ENCODE results near the gene TRAK1.

Gene TRAK1

DNA sequence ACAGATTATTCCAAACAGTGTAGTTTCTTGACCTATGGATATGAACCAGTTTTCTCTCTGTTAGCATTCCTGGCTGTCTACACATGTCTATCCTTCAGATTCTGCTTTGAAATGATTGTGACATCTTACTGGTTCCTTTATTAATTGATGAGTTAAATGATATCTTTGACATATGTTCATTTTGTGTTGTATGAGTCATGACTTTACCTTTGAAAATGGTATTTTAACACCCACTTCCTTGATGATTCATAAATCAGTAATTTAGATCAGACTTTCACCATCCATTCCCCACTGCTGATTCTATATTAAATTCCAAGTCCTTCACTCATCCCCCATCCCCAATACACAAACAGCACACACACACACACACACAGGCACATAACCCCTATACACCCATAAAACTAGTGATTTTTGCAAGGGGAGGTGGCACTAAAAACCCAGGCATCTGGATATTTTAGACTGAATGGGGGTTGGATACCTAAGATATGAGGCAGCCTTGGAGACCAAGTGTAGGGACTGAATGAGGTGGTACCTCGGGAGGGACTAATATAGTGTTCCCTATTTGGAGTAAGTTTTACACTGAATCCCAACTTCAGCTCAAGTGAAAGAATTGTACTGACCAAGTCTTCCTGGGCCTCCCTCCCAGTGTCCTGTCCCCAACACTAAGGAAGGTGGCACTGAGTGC is 165.1 kb downstream of the TRAK1 start:
- DNase-seq (ENCODE audit: low read depth): peak; percentile 11
- TF ChIP-seq, protein P1, sequence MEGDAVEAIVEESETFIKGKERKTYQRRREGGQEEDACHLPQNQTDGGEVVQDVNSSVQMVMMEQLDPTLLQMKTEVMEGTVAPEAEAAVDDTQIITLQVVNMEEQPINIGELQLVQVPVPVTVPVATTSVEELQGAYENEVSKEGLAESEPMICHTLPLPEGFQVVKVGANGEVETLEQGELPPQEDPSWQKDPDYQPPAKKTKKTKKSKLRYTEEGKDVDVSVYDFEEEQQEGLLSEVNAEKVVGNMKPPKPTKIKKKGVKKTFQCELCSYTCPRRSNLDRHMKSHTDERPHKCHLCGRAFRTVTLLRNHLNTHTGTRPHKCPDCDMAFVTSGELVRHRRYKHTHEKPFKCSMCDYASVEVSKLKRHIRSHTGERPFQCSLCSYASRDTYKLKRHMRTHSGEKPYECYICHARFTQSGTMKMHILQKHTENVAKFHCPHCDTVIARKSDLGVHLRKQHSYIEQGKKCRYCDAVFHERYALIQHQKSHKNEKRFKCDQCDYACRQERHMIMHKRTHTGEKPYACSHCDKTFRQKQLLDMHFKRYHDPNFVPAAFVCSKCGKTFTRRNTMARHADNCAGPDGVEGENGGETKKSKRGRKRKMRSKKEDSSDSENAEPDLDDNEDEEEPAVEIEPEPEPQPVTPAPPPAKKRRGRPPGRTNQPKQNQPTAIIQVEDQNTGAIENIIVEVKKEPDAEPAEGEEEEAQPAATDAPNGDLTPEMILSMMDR (IDR thresholded peaks at IDR 0.05; ENCODE audit: low read depth, low read length, missing control alignments): no peak

DNA sequence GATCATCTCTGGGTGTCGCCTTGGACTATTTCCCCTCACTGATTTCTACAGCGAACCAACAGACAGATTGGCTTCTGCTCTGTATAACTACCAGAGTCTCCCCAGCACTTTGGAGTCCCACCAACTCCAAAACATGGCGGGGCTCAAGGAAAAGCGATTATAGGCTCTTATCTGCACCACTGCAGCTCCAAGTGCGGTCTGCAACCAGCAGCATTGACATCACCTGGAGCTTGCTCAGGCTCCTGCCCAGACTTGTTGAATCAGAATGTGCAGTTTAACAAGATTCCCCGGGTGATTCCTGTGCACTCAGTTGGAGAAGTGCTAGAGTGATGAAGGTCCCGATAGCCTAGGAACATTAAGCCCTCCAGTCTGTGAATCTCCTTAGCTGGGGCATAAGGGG is 165.8 kb downstream of the TRAK1 start:
- DNase-seq (ENCODE audit: low read depth): no peak
- TF ChIP-seq, protein P1 (IDR thresholded peaks at IDR 0.05; ENCODE audit: low read depth, low read length, missing control alignments): no peak
- H3K4me3 ChIP-seq (ENCODE audit: low read depth, low read length): no peak overlapping the region
- in situ Hi-C loops (cut with HindIII; ENCODE audit: low sequenced_read_pairs): loop anchor here (25.0 kb wide), 1 partner anchor 180 kb away; no protein-coding TSS in a partner anchor

More for the DNA sequence above, 165.1 kb downstream of the TRAK1 start:
- in situ Hi-C loops (cut with HindIII; ENCODE audit: low sequenced_read_pairs): loop anchor here (25.0 kb wide), 1 partner anchor 181 kb away; no protein-coding TSS in a partner anchor
- H3K4me3 ChIP-seq (ENCODE audit: low read depth, low read length): no peak overlapping the region

DNA sequence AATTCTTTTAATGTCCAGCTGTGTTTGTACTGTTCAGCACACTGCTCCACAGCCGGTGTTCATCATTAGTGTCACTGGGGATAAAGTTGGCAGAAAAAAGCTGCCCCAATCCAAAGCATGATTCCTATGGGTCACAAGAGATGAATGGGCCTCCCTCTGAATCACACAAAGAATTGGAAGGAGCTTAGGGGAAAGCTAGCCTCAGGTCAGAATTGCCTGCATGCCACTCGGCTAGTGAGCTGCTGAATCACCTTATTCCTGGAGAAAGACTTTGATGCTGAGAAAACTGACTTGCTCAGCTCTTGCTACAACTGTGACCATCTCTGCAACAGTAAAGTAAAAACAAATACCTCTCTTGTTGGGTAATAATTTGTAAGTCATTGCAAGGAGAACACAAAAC is 171.4 kb downstream of the TRAK1 start:
- DNase-seq (ENCODE audit: low read depth): peak; percentile 11
- TF ChIP-seq, protein P1 (IDR thresholded peaks at IDR 0.05; ENCODE audit: low read depth, low read length, missing control alignments): no peak
- in situ Hi-C loops (cut with HindIII; ENCODE audit: low sequenced_read_pairs): loop anchor here (25.0 kb wide), 1 partner anchor 175 kb away; no protein-coding TSS in a partner anchor
- no peak overlapping the region for H3K4me3 ChIP-seq (ENCODE audit: low read depth, low read length)

DNA sequence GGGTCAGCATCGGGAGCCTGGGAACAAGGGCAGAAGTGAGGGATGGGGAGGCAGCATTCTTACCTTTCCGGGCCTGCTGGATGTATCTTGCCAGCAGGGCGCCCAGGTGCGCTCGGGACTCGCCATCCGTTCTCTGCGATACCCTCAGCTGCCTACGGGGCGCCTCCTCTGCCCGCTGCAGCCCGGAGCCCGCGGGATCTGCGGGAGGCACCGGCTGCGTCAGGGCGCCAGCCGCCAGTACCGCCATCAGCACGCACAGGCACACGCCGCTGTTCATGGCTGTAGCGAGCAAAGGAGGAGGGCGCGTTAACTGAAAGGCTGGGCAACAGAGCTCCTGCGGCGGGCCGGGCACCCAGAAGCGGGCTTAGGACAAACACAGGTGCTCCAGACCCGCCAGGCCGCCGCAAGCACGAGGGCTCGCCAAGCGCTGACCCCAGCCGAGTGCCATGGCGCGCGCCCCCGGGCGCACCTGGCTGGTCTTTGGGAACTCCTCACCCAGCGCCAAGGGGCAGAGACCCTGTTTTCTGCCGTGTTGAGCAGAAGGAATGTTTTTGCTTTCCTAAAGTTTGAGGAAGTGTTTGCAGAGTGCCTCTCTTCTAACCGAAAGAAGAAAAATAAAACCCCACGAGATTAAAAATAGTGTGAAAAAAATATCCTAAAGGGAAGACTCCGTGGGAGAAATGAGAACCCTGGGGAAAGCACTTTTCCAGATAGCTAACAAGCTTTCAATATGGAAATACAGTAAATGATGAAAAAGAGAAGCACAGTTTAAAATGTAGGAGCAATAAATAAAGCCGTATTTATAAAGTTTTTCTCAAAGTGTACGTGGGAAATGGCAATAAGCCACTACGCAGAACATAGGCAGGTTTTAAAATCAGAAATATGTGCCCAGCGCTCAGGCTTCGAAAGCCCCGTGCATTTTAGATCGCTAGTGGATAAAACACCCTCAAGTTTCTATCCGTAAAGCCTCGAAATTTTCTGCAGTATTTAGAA is 172.5 kb downstream of the TRAK1 start:
- H3K4me3 ChIP-seq (ENCODE audit: low read depth, low read length): no peak overlapping the region
- TF ChIP-seq, protein P1 (IDR thresholded peaks at IDR 0.05; ENCODE audit: low read depth, low read length, missing control alignments): no peak
- no peak for DNase-seq (ENCODE audit: low read depth)
- in situ Hi-C loops (cut with HindIII; ENCODE audit: low sequenced_read_pairs): loop anchor here (25.0 kb wide), 1 partner anchor 174 kb away; no protein-coding TSS in a partner anchor

DNA sequence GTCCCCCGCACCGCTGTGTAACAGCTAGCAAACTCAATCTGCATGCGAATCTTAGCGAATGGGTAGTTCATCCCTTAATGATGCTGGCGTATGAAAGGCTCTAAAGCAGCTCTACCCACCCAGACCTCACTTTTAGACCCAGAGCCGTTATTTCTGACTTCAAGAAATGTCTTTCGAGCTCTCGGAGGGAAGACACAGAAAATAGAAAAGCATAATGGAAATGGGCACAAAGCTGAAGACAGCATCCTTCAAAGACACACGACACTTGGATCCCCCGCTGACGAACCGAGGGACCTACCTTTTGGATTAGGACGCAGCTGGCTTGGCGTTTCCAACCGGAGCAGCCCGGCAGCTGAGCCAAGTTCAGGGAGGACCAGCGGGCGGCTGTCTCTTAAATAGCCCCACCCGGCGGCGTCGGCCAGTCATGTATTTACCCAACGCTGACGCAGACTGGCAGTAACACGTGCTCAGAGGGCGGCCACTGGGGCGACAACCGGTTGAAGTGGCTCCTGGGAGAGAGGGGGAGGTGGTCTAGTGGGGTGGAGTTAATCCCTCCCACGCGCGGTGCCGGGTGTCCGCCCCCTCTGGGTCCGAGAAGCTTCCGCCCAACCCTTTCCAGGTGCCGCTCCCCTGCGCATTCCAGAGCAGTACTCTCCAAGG is 173.4 kb downstream of the TRAK1 start:
- DNase-seq (ENCODE audit: low read depth): no peak
- in situ Hi-C loops (cut with HindIII; ENCODE audit: low sequenced_read_pairs): loop anchor here (25.0 kb wide), 1 partner anchor 173 kb away; no protein-coding TSS in a partner anchor
- TF ChIP-seq, protein P1 (IDR thresholded peaks at IDR 0.05; ENCODE audit: low read depth, low read length, missing control alignments): no peak
- H3K4me3 ChIP-seq (ENCODE audit: low read depth, low read length): no peak overlapping the region
